ENCODE measurements around the gene MID1.

MID1 gene

DNA sequence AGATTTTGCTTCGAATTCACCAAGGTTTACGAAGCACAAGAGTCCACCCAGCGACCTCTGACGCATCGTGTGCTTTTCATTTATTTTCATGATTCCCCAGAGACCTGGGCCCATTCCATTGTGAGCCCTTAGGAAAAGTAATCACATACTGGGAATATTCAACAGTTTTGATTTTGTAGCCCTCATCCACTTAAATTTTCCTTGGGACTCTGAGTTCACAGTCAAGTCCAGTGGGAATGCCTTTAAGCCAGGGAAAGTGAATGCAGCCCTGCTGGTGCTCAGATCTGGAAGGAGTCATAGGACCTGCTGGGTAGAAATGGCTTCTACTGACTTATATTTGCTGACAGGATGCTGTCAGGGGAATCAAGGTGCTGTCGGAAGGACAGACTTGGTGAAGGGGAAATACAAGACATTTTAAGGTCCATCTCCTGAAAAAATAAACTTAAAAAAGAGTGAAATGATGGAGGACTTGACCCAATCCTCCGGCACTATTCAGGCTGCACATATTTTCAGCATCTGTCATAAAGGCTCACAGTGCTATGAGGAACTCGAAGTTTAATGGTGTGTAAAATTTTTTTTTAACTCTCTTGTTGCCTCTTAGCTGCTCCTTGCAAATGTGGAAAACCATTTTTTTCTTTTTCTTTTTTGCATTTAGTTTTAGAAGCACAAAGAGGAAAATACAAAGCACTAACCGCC, 204.9 kb downstream of the MID1 start:
- H2AFZ ChIP-seq (ENCODE audit: insufficient read depth, low read length, poor library complexity) = no peak overlapping the region
- no peaks in the 10 kb centered on the region for H3K27me3 ChIP-seq (ENCODE audit: insufficient read depth, low read length)
- H3K4me2 ChIP-seq (ENCODE audit: low read length) = no peak overlapping the region
- peak in 1 of 2 donors; percentile 22 for DNase-seq
- no peak overlapping the region for H2BK12ac ChIP-seq (ENCODE audit: low read length)
- H3K9me3 ChIP-seq (ENCODE audit: insufficient read depth, low read depth, low read length) = no peaks in the 10 kb centered on the region
- no peak overlapping the region for H3K27ac ChIP-seq (ENCODE audit: low read depth, low read length)
- no peak overlapping the region for H3K18ac ChIP-seq (ENCODE audit: low read length)
- no CpG with 5 or more reads among the region's 9 CpGs for WGBS (ENCODE audit: extremely low coverage, insufficient coverage, insufficient read length)
- no peak overlapping the region for H2BK5ac ChIP-seq (ENCODE audit: low read depth, low read length, poor library complexity)
- H3K79me2 ChIP-seq (ENCODE audit: control insufficient read depth, insufficient read depth, low read length, poor library complexity) = no peaks in the 10 kb centered on the region
- no peak overlapping the region for H2AK5ac ChIP-seq (ENCODE audit: low read length)
- no peak overlapping the region for H3K14ac ChIP-seq (ENCODE audit: low read length)
- H3K4me3 ChIP-seq (ENCODE audit: low read depth, low read length) = no peak overlapping the region
- H3K79me1 ChIP-seq (ENCODE audit: low read length) = no peaks in the 10 kb centered on the region
- H2BK120ac ChIP-seq (ENCODE audit: insufficient read depth, low read length, poor library complexity) = no peak overlapping the region
- H4K91ac ChIP-seq (ENCODE audit: low read depth, low read length) = no peak overlapping the region
- H4K12ac ChIP-seq (ENCODE audit: low read depth, low read length) = no peak overlapping the region
- H3K4ac ChIP-seq (ENCODE audit: low read depth, low read length) = no peak overlapping the region
- H3K9ac ChIP-seq (ENCODE audit: low read length) = no peak overlapping the region
- H4K8ac ChIP-seq (ENCODE audit: low read depth, low read length) = no peak overlapping the region
- H3K36me3 ChIP-seq (ENCODE audit: control insufficient read depth in 1 of 2, insufficient read depth in 2 of 2, low read length in 2 of 2) = no peaks in the 10 kb centered on the region
- H3K23ac ChIP-seq (ENCODE audit: low read length) = no peak overlapping the region
- no peaks in the 10 kb centered on the region for H3K4me1 ChIP-seq (ENCODE audit: control insufficient read depth in 1 of 2, insufficient read depth in 2 of 2, low read length in 2 of 2)

DNA sequence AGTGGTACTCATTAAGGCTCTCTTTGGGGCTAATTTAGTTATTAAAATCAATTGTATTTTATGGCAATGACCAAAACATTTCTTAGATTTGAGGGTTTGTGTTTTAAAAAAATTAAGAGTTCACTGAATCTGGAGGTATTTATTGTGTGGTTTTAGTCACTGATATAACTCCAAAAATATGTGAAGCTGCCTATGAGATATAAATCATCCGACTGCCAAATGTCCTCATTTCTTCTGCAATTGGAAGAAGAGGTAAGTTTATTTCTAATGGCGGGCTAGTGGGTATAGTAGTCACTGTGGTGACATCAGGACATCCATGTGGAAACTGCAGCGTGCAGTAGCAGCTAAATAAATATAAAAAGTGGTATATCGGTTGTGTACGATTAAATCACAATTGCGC, 205.5 kb downstream of the MID1 start:
- Histone ChIP-seq H2BK5ac (ENCODE audit: low read depth, low read length, poor library complexity) (no peak overlapping the region), H3K27ac (ENCODE audit: low read depth, low read length) (no peak overlapping the region), H4K91ac (ENCODE audit: low read depth, low read length) (no peak overlapping the region), H3K9me3 (ENCODE audit: insufficient read depth, low read depth, low read length) (no peaks in the 10 kb centered on the region), H3K4me3 (ENCODE audit: low read depth, low read length) (no peak overlapping the region), H2BK12ac (ENCODE audit: low read length) (no peak overlapping the region), H3K4ac (ENCODE audit: low read depth, low read length) (no peak overlapping the region), H3K4me1 (ENCODE audit: control insufficient read depth in 1 of 2, insufficient read depth in 2 of 2, low read length in 2 of 2) (no peaks in the 10 kb centered on the region), H3K23ac (ENCODE audit: low read length) (no peak overlapping the region), H4K12ac (ENCODE audit: low read depth, low read length) (no peak overlapping the region), H3K27me3 (ENCODE audit: insufficient read depth, low read length) (no peaks in the 10 kb centered on the region), H3K79me2 (ENCODE audit: control insufficient read depth, insufficient read depth, low read length, poor library complexity) (no peaks in the 10 kb centered on the region), H3K18ac (ENCODE audit: low read length) (no peak overlapping the region), H3K9ac (ENCODE audit: low read length) (no peak overlapping the region), H4K8ac (ENCODE audit: low read depth, low read length) (no peak overlapping the region), H2AFZ (ENCODE audit: insufficient read depth, low read length, poor library complexity) (no peak overlapping the region), H3K79me1 (ENCODE audit: low read length) (no peaks in the 10 kb centered on the region), H3K36me3 (ENCODE audit: control insufficient read depth in 1 of 2, insufficient read depth in 2 of 2, low read length in 2 of 2) (no peaks in the 10 kb centered on the region), H2AK5ac (ENCODE audit: low read length) (no peak overlapping the region), H3K14ac (ENCODE audit: low read length) (no peak overlapping the region), H3K4me2 (ENCODE audit: low read length) (no peak overlapping the region), H2BK120ac (ENCODE audit: insufficient read depth, low read length, poor library complexity) (no peak overlapping the region)
- DNase-seq = no peak
- no CpG with 5 or more reads among the region's 6 CpGs for WGBS (ENCODE audit: extremely low coverage, insufficient coverage, insufficient read length)

DNA sequence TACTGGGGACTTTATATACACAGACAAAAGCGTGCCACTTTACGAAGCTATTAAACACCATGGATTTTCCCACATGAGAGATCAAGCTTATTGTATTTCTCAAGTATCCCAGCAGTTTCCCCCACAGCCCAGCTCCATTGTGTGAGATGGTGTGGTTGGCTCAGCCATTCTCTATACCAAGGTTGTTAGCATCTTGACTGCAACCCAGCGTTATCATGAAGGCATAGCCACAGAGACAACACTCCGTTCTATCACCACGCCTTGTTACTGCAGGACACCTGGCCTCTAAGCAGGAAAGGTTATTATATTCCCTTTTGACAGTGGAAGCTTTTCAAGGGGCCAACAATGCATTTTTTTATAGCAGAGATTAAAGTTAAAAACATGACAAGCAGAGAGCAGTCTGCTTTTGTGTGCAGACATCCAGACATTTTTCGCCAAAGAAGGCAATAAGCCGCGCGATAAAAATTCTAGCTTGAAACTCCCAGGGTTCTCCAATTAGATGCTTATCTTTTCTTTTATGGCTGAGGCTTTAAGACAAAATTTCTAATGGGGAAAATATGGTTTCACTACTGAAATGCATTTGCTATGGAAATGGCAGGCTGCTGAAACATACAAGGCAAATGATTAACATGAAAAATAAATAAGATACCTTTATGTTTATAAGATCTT, 206.1 kb downstream of the MID1 start:
- Histone ChIP-seq H4K12ac (ENCODE audit: low read depth, low read length) (no peak overlapping the region), H3K27ac (ENCODE audit: low read depth, low read length) (no peak overlapping the region), H3K36me3 (ENCODE audit: control insufficient read depth in 1 of 2, insufficient read depth in 2 of 2, low read length in 2 of 2) (no peaks in the 10 kb centered on the region), H2AK5ac (ENCODE audit: low read length) (no peak overlapping the region), H3K27me3 (ENCODE audit: insufficient read depth, low read length) (no peaks in the 10 kb centered on the region), H3K23ac (ENCODE audit: low read length) (no peak overlapping the region), H3K4ac (ENCODE audit: low read depth, low read length) (no peak overlapping the region), H3K4me3 (ENCODE audit: low read depth, low read length) (no peak overlapping the region), H2AFZ (ENCODE audit: insufficient read depth, low read length, poor library complexity) (no peak overlapping the region), H3K9ac (ENCODE audit: low read length) (no peak overlapping the region), H4K91ac (ENCODE audit: low read depth, low read length) (no peak overlapping the region), H2BK12ac (ENCODE audit: low read length) (no peak overlapping the region), H3K18ac (ENCODE audit: low read length) (no peak overlapping the region), H4K8ac (ENCODE audit: low read depth, low read length) (no peak overlapping the region), H3K14ac (ENCODE audit: low read length) (no peak overlapping the region), H3K79me2 (ENCODE audit: control insufficient read depth, insufficient read depth, low read length, poor library complexity) (no peaks in the 10 kb centered on the region), H2BK120ac (ENCODE audit: insufficient read depth, low read length, poor library complexity) (no peak overlapping the region), H3K4me2 (ENCODE audit: low read length) (no peak overlapping the region), H3K4me1 (ENCODE audit: control insufficient read depth in 1 of 2, insufficient read depth in 2 of 2, low read length in 2 of 2) (no peaks in the 10 kb centered on the region), H2BK5ac (ENCODE audit: low read depth, low read length, poor library complexity) (no peak overlapping the region), H3K9me3 (ENCODE audit: insufficient read depth, low read depth, low read length) (no peaks in the 10 kb centered on the region), H3K79me1 (ENCODE audit: low read length) (no peaks in the 10 kb centered on the region)
- no CpG with 5 or more reads among the region's 9 CpGs for WGBS (ENCODE audit: extremely low coverage, insufficient coverage, insufficient read length)
- no peak for DNase-seq

DNA sequence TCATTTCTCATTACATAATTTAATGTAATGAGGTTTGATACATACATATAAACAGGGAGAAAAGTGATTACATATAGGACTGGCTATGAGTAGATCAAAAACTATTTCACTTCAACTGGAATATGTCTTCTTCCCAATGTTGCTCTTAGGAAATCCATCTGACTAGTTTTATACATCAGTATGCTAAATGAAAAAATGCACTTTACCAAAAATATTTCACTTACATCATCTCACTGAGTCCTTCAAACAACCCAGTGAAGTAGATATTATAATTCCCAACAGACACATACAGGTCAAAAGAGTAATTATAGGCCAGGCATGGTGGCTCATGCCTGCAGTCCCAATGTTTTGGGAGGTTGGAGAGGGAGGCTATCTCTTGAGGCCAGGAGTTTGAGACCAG, 215.9 kb downstream of the MID1 start:
- Histone ChIP-seq H2AFZ (ENCODE audit: insufficient read depth, low read length, poor library complexity) (no peak overlapping the region), H2BK12ac (ENCODE audit: low read length) (no peak overlapping the region), H4K91ac (ENCODE audit: low read depth, low read length) (no peak overlapping the region), H3K79me1 (ENCODE audit: low read length) (no peaks in the 10 kb centered on the region), H3K14ac (ENCODE audit: low read length) (no peak overlapping the region), H3K18ac (ENCODE audit: low read length) (no peak overlapping the region), H2BK120ac (ENCODE audit: insufficient read depth, low read length, poor library complexity) (no peak overlapping the region), H3K79me2 (ENCODE audit: control insufficient read depth, insufficient read depth, low read length, poor library complexity) (no peaks in the 10 kb centered on the region), H3K27me3 (ENCODE audit: insufficient read depth, low read length) (no peaks in the 10 kb centered on the region), H2BK5ac (ENCODE audit: low read depth, low read length, poor library complexity) (no peak overlapping the region), H3K9me3 (ENCODE audit: insufficient read depth, low read depth, low read length) (no peaks in the 10 kb centered on the region), H3K4me1 (ENCODE audit: control insufficient read depth in 1 of 2, insufficient read depth in 2 of 2, low read length in 2 of 2) (no peaks in the 10 kb centered on the region), H2AK5ac (ENCODE audit: low read length) (no peak overlapping the region), H3K9ac (ENCODE audit: low read length) (no peak overlapping the region), H4K12ac (ENCODE audit: low read depth, low read length) (no peak overlapping the region), H3K23ac (ENCODE audit: low read length) (no peak overlapping the region), H3K4me2 (ENCODE audit: low read length) (no peak overlapping the region), H3K4ac (ENCODE audit: low read depth, low read length) (no peak overlapping the region), H3K36me3 (ENCODE audit: control insufficient read depth in 1 of 2, insufficient read depth in 2 of 2, low read length in 2 of 2) (no peaks in the 10 kb centered on the region), H3K4me3 (ENCODE audit: low read depth, low read length) (no peak overlapping the region), H4K8ac (ENCODE audit: low read depth, low read length) (no peak overlapping the region), H3K27ac (ENCODE audit: low read depth, low read length) (no peak overlapping the region)
- DNase-seq = no peak

All from trophoblast cell (in vitro differentiated cells and primary cell).